ENCODE data around the gene MTMR3.

Gene MTMR3

DNA sequence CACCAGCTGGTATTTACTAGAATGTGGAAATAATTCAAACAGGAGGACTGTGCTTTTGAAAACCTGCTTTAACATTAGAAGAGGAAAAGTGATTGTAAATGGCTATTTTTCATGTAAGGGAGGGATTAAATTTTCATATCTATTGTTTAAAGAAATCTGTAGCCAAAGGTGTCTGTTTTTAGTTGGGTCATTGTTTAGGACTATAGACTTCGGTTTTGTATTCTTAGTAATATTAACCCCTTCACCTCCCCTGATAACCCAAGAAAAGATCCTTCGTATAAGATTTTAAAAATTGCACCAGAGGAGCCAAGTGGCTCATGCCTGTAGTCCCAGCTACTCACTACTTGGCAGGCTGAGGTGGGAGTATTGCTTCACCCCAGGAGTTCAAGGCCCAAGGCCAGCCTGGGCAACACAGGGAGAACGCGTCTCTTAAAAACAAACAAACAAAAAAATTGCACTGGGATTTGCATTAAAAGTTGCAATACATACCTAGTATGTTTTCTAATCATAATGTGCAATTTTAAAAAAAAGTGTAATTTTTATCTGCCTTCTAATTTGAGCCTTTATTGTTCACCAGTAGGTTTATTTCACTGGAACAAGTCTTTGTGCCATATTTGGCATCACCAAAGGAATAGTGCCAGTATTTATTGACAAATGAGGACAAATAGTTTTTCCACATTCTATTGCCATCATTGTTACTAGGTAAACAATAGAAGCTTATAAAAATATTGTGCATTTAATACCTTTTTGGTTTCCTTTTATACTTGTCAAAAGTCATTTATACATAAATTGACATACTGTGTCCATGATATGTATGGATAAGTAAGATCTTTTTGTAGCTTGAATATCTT is 34.3 kb downstream of the MTMR3 start:
- DNase-seq, result no peak

DNA sequence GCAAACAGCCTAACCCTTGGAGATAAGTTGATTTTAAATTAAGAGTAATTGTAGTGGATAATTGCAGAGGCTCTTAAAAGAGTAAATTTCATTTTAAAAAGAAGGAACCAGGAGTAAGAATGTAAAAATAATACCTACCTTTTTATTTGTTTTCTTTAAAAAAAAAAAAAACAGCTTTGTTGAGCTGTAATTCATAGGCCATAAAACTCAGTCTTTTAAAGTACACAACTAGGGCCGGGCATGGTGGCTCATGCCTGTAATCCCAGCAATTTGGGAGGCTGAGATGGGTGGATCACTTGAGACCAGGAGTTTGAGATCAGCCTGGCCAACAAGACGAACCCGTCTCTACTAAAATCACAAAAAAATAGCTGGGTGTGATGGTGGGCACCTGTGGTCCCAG is 42.4 kb downstream of the MTMR3 start:
- DNase-seq, result no peak

DNA sequence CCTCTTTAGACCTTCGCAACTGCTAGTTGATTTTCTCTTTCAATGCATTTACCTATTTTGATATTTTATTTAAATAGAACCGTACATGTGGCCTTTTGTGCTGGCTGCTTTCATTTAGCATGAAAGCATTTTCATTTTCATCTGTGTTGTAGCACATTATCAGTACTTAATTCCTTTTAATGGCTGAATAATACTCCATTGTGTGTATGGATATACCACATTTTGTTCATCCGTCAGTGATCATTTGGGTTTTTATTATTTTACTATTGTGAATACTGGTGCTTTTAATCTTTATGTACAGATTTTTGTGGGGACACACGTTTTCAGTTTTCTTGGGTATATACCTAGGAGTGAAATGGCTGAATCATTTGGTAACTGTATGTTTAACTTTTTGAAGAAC is 43.1 kb downstream of the MTMR3 start:
- DNase-seq, result no peak

DNA sequence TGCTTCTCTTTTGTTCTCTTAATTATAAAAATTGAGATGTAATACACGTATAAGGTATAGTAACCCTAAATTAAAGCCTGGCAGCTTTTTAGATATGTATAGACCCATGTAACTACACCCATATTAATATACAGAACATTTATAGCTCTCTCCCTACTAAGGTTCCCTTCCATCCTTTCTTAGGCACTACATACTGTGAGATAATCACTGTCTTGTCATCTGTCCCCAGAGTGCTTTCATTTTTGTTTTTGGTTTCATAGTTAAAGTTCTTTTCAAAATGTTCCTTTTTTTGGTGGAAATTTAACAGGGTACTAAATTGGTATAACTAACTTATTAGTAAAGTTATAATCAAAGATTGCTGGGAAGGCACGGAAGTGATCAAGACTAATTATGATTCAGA is 49.2 kb downstream of the MTMR3 start:
- no peak for DNase-seq

DNA sequence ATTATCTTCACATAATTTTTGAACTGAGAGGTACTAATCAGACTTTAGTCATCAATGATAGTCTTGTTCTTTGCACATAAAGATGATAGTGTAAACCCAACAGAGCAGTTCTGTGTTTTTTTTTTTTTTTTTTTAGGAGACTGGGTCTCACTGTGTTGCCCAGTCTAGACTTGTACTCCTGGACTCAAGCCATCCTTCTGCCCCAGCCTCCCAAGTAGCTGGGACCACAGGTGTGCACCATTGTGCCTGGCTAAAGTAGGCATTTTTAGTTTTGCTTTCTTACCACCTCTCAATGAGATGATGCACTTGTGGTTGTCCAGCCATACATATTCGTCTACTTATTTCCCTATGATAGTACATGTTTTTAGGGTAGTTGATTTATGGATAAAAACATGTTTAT is 50.6 kb downstream of the MTMR3 start:
- DNase-seq, result no peak

DNA sequence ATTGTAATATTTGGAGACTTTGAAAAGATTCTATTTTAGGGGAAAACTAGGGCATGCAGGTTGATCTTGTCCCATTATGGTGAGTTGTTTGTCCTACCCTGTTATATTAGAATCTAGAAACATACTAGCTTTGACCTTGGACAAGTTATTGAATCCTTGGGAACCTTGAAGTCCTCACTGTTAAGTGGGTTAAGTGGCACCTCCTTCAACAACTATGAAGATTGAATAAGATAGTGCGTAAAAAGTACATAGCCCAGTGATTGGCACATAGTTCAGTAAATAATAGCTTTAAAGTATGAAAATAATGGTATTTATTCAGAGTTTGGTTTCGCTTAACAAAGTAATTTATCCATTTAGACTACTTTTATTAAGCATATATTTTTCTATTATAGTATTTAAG is 51.6 kb downstream of the MTMR3 start:
- no peak for DNase-seq

DNA sequence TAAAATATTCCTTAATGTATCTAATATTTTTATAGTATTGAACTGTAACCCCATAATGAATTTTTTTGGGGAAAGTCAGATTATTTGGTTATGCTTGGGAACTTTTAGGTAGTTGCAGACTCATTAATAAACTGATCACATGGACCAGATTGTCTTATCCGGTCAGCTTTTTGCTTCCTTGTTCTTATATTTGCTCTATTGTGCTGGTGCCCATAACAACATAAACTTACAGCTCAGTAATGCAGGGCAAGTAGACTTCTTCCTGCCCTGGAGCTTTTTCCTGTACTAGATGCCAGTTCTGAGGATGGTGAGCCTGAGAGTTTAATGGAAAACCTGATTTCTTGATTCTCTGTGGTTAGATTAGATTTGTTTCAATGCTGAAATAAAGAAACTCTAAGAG is 53.2 kb downstream of the MTMR3 start:
- DNase-seq, result no peak

DNA sequence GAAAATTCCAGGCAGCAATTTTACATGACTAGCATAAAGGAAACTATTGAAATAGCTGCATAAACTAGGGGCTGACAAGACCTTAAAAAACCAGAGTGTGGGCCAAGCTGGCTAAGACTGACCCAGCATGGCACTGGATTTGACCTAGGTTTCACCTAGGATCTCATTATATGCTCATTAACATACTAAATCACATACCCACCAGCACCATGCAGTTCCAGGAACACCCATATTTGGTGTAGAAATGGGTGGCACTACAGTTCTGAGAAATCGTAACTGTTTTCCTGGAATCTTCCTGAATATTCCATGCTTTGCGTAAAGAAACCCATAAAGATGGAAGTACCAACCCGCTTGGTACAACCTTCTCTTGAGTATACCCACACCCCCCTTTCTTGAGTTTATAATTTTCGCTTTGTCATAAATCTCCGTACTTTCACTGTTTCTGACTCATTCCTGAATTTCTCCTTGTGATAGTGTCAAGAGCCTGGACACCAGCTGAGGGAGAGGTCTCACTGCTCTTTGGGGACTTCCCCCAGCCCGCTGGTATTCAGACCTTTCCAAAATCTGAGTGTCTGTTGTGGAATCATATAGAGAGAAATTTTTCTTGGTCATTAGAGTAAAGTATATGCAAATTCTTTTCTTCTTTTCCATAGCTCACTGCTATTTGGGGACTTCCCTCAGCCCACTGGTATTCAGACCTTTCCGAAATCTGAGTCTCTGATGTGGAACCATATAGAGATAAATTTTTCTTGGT is 55.1 kb downstream of the MTMR3 start:
- DNase-seq, result no peak

DNA sequence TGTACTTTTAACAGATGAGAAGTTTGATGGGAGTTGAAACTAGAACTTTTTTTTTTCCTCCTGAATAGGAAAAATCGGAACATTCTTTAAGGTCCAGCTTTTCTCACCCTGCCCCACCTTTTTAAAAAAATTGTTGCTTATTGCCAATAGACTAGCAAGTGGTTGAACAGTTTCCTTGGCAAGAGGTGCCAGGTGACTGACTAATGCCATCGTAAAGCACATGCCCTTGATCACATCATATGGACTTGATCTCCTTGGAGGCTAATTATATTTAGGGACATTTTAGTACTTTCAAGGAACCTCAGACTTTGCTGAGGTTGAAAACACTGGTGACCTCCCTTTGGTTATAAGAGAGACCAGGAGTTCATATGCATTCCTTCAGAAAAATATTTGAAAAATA is 57.6 kb downstream of the MTMR3 start:
- DNase-seq, result no peak

DNA sequence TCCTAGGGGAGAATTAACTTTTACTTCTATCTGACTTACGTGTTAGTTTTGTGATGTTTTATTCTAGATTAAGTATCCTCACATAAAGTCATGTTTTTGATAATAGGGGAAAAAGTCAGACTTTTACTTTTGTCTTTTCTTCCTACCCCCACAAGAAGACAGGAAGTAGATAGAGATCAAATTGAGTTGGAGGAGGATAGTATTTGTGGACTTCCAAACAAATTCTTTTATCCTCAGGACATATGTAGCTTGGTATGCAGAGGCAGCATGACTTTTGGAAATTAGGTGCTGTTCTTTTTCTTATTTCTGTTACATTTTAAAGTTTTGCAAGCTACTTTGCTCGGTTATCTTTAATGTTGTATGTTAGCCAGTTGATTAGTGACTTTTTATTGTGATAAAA is 61.4 kb downstream of the MTMR3 start:
- DNase-seq, result no peak

DNA sequence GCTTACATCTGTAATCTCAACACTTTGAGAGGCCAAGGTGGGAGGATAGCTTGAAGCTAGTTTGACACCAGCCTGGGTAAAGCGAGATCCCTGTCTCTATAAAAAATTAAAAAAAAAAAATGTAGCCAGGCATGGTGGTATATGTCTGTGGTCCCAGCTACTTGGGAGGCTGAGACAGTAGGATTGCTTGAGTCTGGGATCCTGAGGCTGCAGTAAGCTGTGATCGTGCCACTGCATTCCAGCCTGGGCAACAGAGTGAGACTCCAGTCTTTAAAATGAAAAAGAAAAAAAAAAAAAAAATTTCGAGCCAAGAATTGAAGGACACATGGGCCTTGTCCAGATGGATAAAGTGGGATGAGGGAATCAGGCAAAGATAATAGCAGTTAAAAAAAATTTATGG is 62.5 kb downstream of the MTMR3 start:
- no peak for DNase-seq

DNA sequence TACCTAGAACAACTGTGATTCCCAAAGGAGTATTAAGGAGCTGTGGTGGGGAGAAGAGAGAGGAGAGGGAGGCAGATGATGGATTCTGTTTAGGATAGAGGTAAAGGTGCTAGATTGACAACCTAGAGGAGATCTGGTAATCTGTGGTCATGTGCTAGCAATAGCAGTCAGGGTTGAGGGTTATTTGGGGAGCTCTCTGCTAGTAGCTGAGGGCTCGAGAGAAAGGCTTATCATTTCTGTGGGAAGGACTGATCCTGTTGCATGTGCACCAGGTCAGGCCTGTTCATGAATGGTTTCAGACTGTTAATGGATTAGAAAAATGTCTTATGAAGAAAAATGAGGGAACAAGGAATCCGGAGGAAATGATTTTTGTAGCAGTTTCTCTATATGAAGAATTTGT is 63.2 kb downstream of the MTMR3 start:
- no peak for DNase-seq

DNA sequence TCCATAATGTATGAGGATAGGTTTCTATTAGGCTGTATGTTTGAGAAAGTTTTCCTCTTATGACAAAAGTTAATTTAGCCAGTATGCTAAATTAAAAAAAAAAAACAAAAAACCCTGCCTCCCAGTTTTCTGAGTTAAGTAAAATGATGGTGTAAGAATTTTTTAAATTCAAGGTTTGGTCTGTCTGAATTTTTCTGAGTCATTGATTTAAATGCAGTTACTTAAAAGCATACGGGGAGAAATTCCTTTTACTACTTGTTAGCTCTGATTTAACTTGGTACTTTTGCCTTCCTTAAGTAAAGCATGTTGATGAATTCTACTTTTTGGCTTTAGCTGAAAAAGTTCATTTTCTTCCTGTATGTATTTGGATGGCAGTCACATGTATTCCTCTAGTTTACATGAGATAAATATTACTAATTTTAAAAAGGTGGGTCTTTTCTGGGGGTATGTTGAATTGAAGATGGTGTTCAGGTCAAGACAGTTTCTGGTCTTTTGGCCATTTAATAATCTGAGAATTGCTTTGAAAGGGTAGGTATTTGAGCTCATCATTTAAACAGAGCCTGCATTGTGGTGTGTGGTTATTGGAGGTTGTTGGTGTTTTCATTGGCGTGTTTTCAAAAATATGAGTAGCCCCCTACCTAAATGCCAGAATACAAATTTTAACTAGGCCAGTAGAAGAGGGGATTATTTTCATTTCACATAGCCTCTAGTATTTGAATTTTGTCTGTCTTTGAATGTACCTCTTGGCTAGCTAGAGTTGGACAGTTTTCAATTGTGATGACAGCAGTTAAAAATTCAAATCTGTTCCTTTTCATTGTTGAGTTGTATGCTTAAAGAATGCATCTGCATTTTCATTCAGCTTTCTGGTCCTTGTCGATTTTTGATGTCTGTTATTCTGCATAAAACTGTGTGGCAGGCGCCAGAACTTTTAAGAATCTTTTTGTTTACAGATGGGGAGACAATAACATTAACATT is 64.7 kb downstream of the MTMR3 start:
- no peak for DNase-seq

DNA sequence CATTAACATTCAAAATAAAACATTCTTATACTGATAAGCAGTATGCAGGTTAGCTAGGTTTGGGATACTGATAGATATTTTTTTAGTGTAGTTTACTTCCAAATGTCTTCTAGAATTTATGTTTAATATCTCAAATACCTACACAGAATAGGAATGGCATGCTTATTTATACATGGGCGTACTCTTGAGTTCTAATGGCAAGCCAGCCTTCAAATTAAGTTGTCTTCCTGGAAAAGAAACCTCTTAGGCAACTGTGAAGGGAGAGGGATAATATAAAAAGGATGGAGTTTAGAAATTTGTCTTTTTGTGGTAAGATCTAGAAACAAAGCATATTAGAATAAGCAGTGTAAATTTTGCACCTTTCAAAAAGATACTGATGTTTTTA is 65.4 kb downstream of the MTMR3 start:
- no peak for DNase-seq

DNA sequence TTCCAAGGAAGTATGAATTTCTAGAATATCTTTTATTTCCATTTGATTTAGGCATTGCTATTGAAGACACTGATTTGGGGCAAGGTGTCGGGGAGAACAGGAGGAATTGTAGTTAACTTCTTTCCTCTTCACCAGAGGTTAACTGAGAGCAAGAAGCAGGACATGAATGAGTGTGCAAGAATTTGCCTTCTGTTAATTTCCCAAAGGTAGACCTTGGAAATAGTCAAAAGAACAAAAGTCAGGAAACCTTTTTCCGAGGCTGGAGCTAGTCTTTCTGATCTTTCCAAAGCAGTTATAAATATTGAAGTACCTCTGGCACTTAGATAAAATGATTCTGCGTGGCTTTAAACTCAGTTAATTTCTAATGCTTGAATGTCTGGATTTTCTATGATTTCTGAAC is 66.9 kb downstream of the MTMR3 start:
- no peak for DNase-seq

DNA sequence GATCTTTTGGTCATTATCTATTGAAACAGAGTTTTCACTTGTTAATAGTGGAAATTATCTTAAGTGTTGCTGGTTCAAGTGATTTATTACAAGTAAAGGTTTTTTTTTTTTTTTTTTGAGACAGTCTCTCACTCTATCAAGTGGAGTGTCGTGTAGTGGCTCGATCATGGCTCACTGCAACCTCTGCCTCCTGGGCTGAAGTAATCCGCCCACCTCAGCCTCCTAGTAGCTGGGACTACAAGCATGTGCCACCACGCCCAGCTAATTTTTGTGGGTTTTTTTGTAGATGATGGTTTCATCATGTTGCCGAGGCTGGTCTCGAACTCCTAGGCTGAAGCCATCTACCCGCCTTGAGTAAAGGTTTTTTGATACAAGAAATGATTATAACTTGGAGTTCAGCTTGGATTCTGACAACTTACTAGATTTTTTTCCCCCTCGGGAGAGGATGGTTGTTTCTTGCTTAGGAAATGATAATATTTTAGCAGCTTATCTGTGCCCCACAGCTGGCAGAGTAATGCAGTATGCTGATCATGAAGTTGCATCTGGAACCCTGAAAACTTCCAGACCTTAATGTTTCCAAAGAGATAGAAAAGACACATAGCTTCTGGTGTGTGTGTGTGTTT is 68.9 kb downstream of the MTMR3 start:
- no peak for DNase-seq

DNA sequence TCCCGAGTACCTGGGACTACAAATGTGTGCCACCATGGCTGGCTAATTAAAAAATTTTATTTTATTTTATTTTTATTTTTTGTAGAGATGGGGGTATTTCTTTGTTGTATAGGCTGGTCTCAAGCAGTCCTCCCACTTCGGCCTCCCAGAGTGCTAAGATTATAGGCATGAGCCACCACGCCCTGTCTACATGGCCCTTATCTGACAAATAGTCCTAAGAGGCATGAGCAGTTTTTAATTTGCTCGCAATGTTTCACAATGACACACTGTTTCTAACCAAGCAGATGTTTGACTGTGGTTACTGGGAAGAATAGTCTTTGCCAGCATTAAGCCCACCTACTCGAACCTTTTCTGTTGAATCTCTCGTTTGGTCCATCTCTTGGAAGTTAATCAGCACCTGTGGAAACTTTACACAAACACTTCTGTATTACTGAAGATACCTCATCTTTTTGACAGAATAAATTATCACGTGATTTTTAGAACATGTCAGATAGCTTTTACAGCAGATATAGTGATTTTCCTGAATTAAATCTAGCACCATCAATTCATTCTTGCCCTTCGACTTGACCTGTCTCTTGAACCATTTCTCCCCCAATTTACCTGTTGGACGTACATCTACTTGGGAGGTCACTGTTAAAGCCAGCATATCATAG is 71.4 kb downstream of the MTMR3 start:
- no peak for DNase-seq

DNA sequence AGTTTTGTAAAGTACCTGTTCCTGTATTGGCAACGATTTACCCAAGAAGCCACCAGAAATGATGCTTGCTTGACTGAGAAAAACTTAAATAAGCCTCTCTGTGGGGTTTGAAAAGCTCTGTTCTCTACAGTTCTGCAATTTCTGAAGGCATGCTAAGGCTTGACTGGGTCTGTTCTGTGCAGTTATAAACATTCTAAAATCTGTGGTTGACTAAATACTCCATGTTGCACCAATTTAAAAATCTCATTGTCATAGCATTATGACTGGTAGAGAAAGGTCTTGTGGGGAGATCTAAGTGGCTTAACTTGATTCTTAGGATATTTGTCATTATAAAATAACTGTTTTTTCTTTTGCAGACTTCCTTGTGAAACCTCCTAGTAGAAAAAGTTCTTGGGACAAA is 73.7 kb downstream of the MTMR3 start:
- no peak for DNase-seq

DNA sequence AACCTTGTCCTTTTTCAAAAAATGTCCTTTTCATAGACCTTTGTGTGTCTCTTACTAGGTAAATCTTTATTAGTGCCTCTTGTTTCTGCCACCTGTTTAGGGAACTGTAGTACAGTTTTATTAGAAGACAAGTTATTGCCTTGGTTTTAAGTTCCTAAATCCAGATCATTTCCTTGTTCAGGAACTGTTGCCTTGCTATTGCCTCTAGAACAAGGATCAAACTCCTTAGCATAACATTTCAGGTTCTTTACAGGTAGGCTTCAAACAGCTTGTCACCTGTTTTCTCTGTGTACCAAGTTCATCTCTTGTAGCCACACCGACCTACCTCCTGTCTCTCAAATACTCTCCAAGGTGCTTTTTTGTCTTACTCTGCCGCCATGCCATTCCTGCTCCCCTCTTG is 75.2 kb downstream of the MTMR3 start:
- DNase-seq, result no peak

DNA sequence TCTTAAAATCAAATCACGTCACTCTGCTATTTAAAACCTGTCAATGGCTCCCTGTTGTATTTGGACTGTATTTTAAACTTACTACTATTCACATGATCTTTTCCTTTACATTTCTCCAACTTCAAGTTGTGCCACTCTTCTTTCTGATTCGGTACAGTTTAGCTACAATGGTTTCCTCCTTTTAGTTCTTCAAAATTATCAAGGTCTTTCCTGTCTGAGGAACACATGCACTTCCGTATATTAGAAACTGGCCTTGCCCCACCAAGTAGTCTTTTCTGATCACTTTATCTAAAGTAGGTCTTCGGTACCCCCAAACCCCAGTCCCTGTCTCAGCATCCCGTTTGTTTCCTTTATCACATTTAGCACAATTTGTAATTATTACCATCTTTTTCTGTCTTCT is 81.8 kb downstream of the MTMR3 start:
- DNase-seq, result no peak

DNA sequence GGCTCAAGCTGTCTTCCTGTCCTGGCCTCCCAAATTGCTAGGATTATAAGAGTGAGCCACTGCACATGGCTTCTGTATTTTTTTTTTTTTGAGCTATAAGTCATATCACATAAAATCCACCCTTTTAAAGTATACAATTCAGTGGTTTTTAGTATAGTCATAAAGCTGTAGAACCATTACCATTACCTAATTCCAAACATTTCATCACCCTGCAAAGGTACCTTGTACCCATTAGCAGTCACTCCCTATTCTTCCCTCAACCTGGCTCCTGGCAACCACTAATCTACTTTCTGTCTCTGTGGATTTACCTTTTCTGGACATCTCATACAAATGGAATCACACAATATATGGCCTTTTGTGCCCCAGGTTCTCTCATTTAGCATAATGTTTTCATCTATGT is 84.5 kb downstream of the MTMR3 start:
- DNase-seq, result no peak

DNA sequence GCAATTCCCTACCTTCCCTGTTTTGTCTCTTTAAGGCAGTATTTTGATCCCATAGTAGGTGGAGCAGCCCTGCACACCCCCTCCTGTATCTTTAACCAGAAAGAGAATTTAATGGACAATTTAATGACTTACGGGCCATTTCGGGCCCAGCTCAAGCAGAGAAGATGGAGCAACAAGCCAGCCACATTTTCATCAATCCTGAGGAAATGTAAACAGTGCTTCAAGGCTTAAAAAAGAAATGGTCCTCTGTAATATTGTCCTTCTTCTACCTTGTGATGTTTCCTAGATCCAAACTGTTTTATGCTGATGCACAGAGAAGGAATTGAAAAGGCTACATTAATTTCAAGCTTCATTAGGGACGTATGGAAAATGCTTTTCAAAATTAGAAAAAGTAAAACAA is 88.6 kb downstream of the MTMR3 start:
- DNase-seq, result no peak
